H1 (cell line): Measurements from ENCODE around the gene ARHGEF1. TPM values are rescaled to one million over a fixed set of nuclear protein-coding genes. Genes with fewer than 3 reads are reported as not detected.
A peak's percentile ranks its signal among the peaks of the same experiment; 100 is the strongest.

Experiments used
- CTCF ChIA-PET: fragments of 300-600 bp; sonication (Branson Sonifier 250); formaldehyde crosslinking; loops from one replicate; lab custom pipeline; 2021; ENCODE audit not compliant: partially characterized antibody; lab: Charles Lee
- POLR2A ChIA-PET: fragments of 300-600 bp; sonication (Branson Sonifier 250); formaldehyde crosslinking; loops from one replicate; lab custom pipeline; 2021; ENCODE audit warnings: inconsistent platforms; ENCODE audit not compliant: partially characterized antibody; lab: Charles Lee
- DNase-seq, 2 experiments: peaks; one replicate each; pipeline versions ENCODE4 v3.0.0 to v3.0.0-alpha.2; 2010 to 2022; ENCODE audit warnings: low spot score in 2 of 2, low read depth in 1 of 2, mixed read lengths in 1 of 2
- FAIRE-seq: peaks from 2 replicates; lab custom pipeline; 2011; peaks lifted over from hg19 to GRCh38; lab: Jason Lieb, UNC
- H2AFZ ChIP-seq: 2 replicates; pipeline ENCODE4 v1.8.1; 2012; ENCODE audit warnings: low read length, inconsistent platforms
- H2AK5ac ChIP-seq: 2 replicates; pipeline ENCODE4 v1.6.1; 2013; ENCODE audit warnings: low read depth, low read length
- H2BK120ac ChIP-seq: replicated peaks from 2 replicates; pipeline ENCODE3; 2013; ENCODE audit warnings: low read depth, low read length, inconsistent platforms
- H2BK12ac ChIP-seq: 2 replicates; pipeline ENCODE4 v1.6.1; 2013; ENCODE audit warnings: low read depth, low read length
- H2BK15ac ChIP-seq: 2 replicates; pipeline ENCODE4 v1.6.1; 2013; ENCODE audit warnings: low read length
- H2BK20ac ChIP-seq: 2 replicates; pipeline ENCODE4 v1.6.1; 2013; ENCODE audit warnings: low read length
- H2BK5ac ChIP-seq: 2 replicates; pipeline ENCODE4 v1.6.1; 2013; ENCODE audit warnings: low read depth, low read length
- H3K14ac ChIP-seq: 2 replicates; pipeline ENCODE4 v1.6.1; 2013; ENCODE audit warnings: inconsistent platforms; ENCODE audit not compliant: insufficient read length
- H3K18ac ChIP-seq: 2 replicates; pipeline ENCODE4 v1.6.1; 2013; ENCODE audit warnings: low read length; ENCODE audit errors: extremely low read depth
- H3K23ac ChIP-seq: 2 replicates; pipeline ENCODE4 v1.6.1; 2013; ENCODE audit warnings: inconsistent platforms; ENCODE audit not compliant: insufficient read length
- H3K23me2 ChIP-seq: 2 replicates; pipeline ENCODE4 v1.6.1; 2013; ENCODE audit warnings: low read depth, low read length
- H3K27ac ChIP-seq: 2 replicates; pipeline ENCODE4 v1.6.1; 2011; ENCODE audit warnings: low read depth, low read length, inconsistent platforms
- H3K27me3 ChIP-seq, 4 experiments: replicated peaks in 1 of 4; 1 replicate in 1 of 4; 2 replicates in 3 of 4; pipeline versions ENCODE4 v1.6.1 to v1.8.1; 2011 to 2013; ENCODE audit warnings: low read length in 3 of 4, mild to moderate bottlenecking in 3 of 4, inconsistent platforms in 2 of 4, mixed read lengths in 2 of 4, moderate library complexity in 1 of 4; ENCODE audit not compliant: control insufficient read depth in 3 of 4, insufficient read depth in 3 of 4; ENCODE audit errors: extremely low read depth in 1 of 4
- H3K36me3 ChIP-seq, 4 experiments: 2 replicates each; pipeline versions ENCODE4 v1.6.1 to v1.8.1; 2011 to 2013; ENCODE audit warnings: mild to moderate bottlenecking in 4 of 4, low read length in 3 of 4, moderate library complexity in 2 of 4, control low read depth in 1 of 4, inconsistent platforms in 1 of 4; ENCODE audit not compliant: insufficient read depth in 4 of 4, control insufficient read depth in 2 of 4
- H3K4ac ChIP-seq: replicated peaks from 2 replicates; pipeline ENCODE3; 2013; ENCODE audit warnings: low read length, low read depth, mixed read lengths, inconsistent platforms; ENCODE audit not compliant: insufficient read length
- H3K4me1 ChIP-seq, 4 experiments: replicated peaks in 1 of 4; 1 replicate in 1 of 4; 2 replicates in 3 of 4; pipeline versions ENCODE4 v1.6.1 to v1.8.1; 2011 to 2013; ENCODE audit warnings: low read length in 3 of 4, inconsistent platforms in 2 of 4, mixed read lengths in 1 of 4; ENCODE audit not compliant: insufficient read depth in 4 of 4, control insufficient read depth in 3 of 4
- H3K4me2 ChIP-seq, 2 experiments: 2 replicates each; pipeline versions ENCODE4 v1.6.1 to v1.8.1; 2011 to 2013; ENCODE audit warnings: low read depth in 2 of 2, low read length in 2 of 2, control low read depth in 1 of 2, inconsistent platforms in 1 of 2, mild to moderate bottlenecking in 1 of 2; ENCODE audit not compliant: insufficient read depth in 1 of 2
- H3K4me3 ChIP-seq, 4 experiments: fragments of 200-600, 300-600 bp in 1 of 4; sonication (generic), shearing (Covaris generic), sonication (Bioruptor Twin) in 1 of 4; 2 replicates each; pipeline versions ENCODE4 v1.5.1 to v1.8.1; 2011 to 2016; ENCODE audit warnings: low read length in 4 of 4, low read depth in 3 of 4, control low read depth in 2 of 4, inconsistent platforms in 2 of 4, mild to moderate bottlenecking in 2 of 4, mixed read lengths in 1 of 4, moderate library complexity in 1 of 4; ENCODE audit not compliant: insufficient read depth in 2 of 4; ENCODE audit errors: extremely low read depth in 1 of 4
- H3K56ac ChIP-seq: replicated peaks from 2 replicates; pipeline ENCODE3; 2013; ENCODE audit warnings: low read depth, mild to moderate bottlenecking, mixed read lengths, low read length, inconsistent platforms; ENCODE audit not compliant: insufficient read length
- H3K79me1 ChIP-seq: 2 replicates; pipeline ENCODE4 v1.6.1; 2013; ENCODE audit warnings: low read depth, low read length, control low read depth
- H3K79me2 ChIP-seq, 2 experiments: 2 replicates each; pipeline versions ENCODE4 v1.6.1 to v1.8.1; 2012 to 2013; ENCODE audit warnings: low read length in 2 of 2, mild to moderate bottlenecking in 2 of 2, inconsistent platforms in 1 of 2; ENCODE audit not compliant: insufficient read depth in 2 of 2, control insufficient read depth in 1 of 2
- H3K9ac ChIP-seq, 4 experiments: replicated peaks in 1 of 4; 1 replicate in 1 of 4; 2 replicates in 3 of 4; pipeline versions ENCODE4 v1.6.1 to v1.8.1; 2011 to 2013; ENCODE audit warnings: low read depth in 3 of 4, low read length in 3 of 4, control low read depth in 2 of 4, mild to moderate bottlenecking in 2 of 4, moderate library complexity in 2 of 4, inconsistent platforms in 1 of 4; ENCODE audit errors: extremely low read depth in 1 of 4
- H3K9me3 ChIP-seq, 2 experiments: 2 replicates each; pipeline versions ENCODE4 v1.6.1 to v1.8.1; 2012 to 2013; ENCODE audit warnings: mild to moderate bottlenecking in 2 of 2, moderate library complexity in 2 of 2, control low read depth in 1 of 2, inconsistent platforms in 1 of 2, low read depth in 1 of 2, low read length in 1 of 2, mixed read lengths in 1 of 2; ENCODE audit not compliant: insufficient read depth in 2 of 2
- H4K20me1 ChIP-seq, 2 experiments: replicated peaks in 1 of 2; 2 replicates each; pipeline versions ENCODE3 to v1.8.1; 2011 to 2013; ENCODE audit warnings: inconsistent platforms in 2 of 2, low read length in 2 of 2, mild to moderate bottlenecking in 1 of 2; ENCODE audit not compliant: insufficient read depth in 2 of 2, control insufficient read depth in 1 of 2
- H4K5ac ChIP-seq: 2 replicates; pipeline ENCODE4 v1.6.1; 2013; ENCODE audit warnings: low read length, low read depth, mixed read lengths, inconsistent platforms; ENCODE audit not compliant: insufficient read length
- H4K8ac ChIP-seq: 2 replicates; pipeline ENCODE4 v1.8.0; 2013; ENCODE audit warnings: mild to moderate bottlenecking, moderate library complexity, low read length, inconsistent platforms; ENCODE audit not compliant: insufficient read depth; ENCODE audit errors: extremely low read depth
- H4K91ac ChIP-seq: replicated peaks from 2 replicates; pipeline ENCODE3; 2013; ENCODE audit warnings: low read length, mixed read lengths, inconsistent platforms; ENCODE audit not compliant: insufficient read length
- POLR2A ChIP-seq, 2 experiments: IDR thresholded peaks; 1 replicate in 1 of 2; 2 replicates in 1 of 2; pipeline ENCODE4 v1.6.1; 2011; ENCODE audit warnings: low read depth in 2 of 2, low read length in 2 of 2, mild to moderate bottlenecking in 2 of 2; ENCODE audit errors: control extremely low read depth in 1 of 2
- POLR2AphosphoS5 ChIP-seq: IDR thresholded peaks from 2 replicates; pipeline ENCODE4 v1.6.1; 2011; ENCODE audit warnings: low read depth, low read length
- SIX5 ChIP-seq: IDR thresholded peaks from 2 replicates; pipeline ENCODE4 v1.6.1; 2011; ENCODE audit warnings: mild to moderate bottlenecking, low read depth, low read length
- WGBS, 2 experiments: shearing (Covaris generic) in 1 of 2; methylation state at CpG; one replicate each; pipeline versions ENCODE4 v1.1.6 to v1.1.7; 2013 to 2015; ENCODE audit warnings: low lambda C conversion rate in 2 of 2, mixed read lengths in 2 of 2, inconsistent platforms in 1 of 2, low coverage in 1 of 2, missing lambda C conversion rate in 1 of 2; ENCODE audit not compliant: insufficient replicate concordance in 2 of 2, insufficient coverage in 1 of 2, insufficient read length in 1 of 2; ENCODE audit errors: extremely low coverage in 1 of 2, missing lambda C conversion rate in 1 of 2; 5-methylcytosine and 5-hydroxymethylcytosine counted together
- polyA plus RNA-seq, 7 experiments: library from polyadenylated mRNA; depleted of rRNA in 3 of 7; stranded (reverse) in 5 of 7; unstranded in 2 of 7; fragments of >200 nt in 5 of 7; fragments of 200-250 nt in 2 of 7; gene quantifications; 1 replicate in 5 of 7; 2 replicates in 1 of 7; 4 replicates in 1 of 7; pipeline versions ENCODE4 v1.2.1 to v1.2.3, GENCODE V29; 2011 to 2013; ENCODE audit warnings: missing spikeins in 2 of 7, mixed read lengths in 2 of 7
- total RNA-seq: library from RNA; stranded (reverse); fragmentation: NEBNext Ultra II Directional; extraction: Animal tissue kit (Norgen Biotek cat#: 25700); gene quantifications from 2 replicates; pipeline ENCODE4 v1.2.1, GENCODE V29; 2021

Gene ARHGEF1
- total and polyA plus RNA-seq, 2 of the 8 experiments (the other 6 are each of a cell fraction or from before 2014, with no cell fraction given), result 23.0 to 49.0 TPM

DNA sequence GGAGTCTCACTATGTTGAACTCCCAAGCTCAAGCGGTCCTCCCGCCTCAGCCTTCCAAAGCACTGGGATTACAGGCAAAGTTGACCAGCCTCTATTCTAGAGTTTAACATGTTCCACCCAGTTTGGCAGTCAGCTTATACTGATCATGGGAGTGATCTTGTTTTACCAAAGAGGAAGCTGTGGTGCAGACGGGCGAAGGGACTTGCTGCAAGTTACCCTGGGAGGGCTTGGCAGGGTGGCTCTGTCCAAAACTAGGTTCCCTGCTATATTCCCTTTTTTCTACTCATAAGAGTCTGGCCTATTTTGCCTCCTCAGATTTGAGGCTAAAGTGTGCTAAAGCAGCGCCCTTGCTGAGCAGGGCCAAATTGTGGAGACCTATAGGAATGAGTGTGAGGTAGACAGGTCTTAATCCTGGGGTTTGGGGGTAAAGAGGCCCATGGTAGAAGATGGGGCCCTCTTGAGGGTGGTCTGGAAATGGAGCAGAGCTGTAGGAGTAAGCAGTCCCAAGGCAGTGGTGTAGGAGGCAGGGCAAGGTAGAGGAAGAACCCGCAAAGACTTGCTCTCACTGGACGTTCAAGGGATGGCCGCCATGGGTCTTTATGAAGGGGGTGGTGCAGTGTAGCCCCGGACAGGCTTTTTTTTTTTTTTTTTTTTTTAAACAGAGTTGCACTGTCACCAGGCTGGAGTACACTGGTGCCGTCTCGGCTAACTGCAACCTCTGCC lies 19.6 kb upstream of the ARHGEF1 start:
- DNase-seq, result no peak
- Histone ChIP-seq H3K56ac (no peak overlapping the region), H3K23me2 (peaks cover 6% of the 10 kb centered on the region), H4K20me1 (peaks cover 32 to 34% of the 10 kb centered on the region in 2 experiments), H3K14ac (no peak overlapping the region), H3K23ac (no peak overlapping the region), H4K5ac (no peak overlapping the region), H3K4me3 (0 out of 8 replicates have a peak overlapping the region, but pooled peaks of 1 of the 4 experiments have one; percentile 5), H3K9ac (no peak overlapping the region; a peak in 1 of 7 replicates), H2BK5ac (no peak overlapping the region), H2BK12ac (no peak overlapping the region), H4K91ac (no peak overlapping the region), H3K27me3 (no peaks in the 10 kb centered on the region), H2BK20ac (no peak overlapping the region), H3K4ac (no peak overlapping the region), H2BK120ac (no peak overlapping the region), H2AFZ (no peak overlapping the region), H3K79me1 (peaks cover 27% of the 10 kb centered on the region), H3K4me2 (peak overlapping the region; percentile 20 to 92; a peak in 2 of 4 replicates), H3K18ac (no peak overlapping the region), H3K9me3 (no peaks in the 10 kb centered on the region), H3K27ac (no peak overlapping the region), H4K8ac (no peak overlapping the region), H2BK15ac (no peak overlapping the region), H3K79me2 (peaks cover 22 to 76% of the 10 kb centered on the region in 2 experiments), H2AK5ac (no peak overlapping the region), H3K4me1 (peaks cover 3 to 27% (median 14%) of the 10 kb centered on the region in 4 experiments), H3K36me3 (peaks cover 55 to 73% (median 66%) of the 10 kb centered on the region in 4 experiments)
- ChIA-PET POLR2A (interaction anchor here (0.9 to 13.9 kb wide), 25 partner anchors 9 to 1662 kb away, joined by 3 to 298 read pairs (median 4); partner anchors contain the start of genes ARHGEF1, CD79A, ERFL and RABAC1), CTCF (interaction anchor here (0.5 to 2.5 kb wide), 7 partner anchors 8 to 432 kb away, joined by 3 to 13 read pairs (median 3); no protein-coding TSS in a partner anchor)
- no peak for FAIRE-seq
- no peak for TF ChIP-seq SIX5
- peak in 1 of 2 experiments; percentile 47; a peak in 2 of 3 replicates for TF ChIP-seq POLR2A (IDR thresholded peaks at IDR 0.05; ENCODE audit: control extremely low read depth in 1 of 2, low read depth in 2 of 2, low read length in 2 of 2)
- TF ChIP-seq POLR2AphosphoS5, result peak; percentile 49; the same call in 1 of the 2 replicates
- 93% methylated on average over 11 of the region's 11 CpGs; no CpG with 5 or more reads in 1 of the 2 experiments for WGBS, 2 experiments
